Sigmoid colon (tissue), 4 donors: ENCODE data around the gene COL5A1.
A peak's percentile ranks its signal among the peaks of the same experiment; 100 is the strongest.

Source experiments
- POLR2AphosphoS5 ChIP-seq, 4 donors: sonication (generic); formaldehyde crosslinking; IDR thresholded peaks; one replicate each; pipeline ENCODE4 v1.6.1; 2017; ENCODE audit warnings: antibody characterized with exemption in 4 of 4
- TF ChIP-seq, protein P1 (sequence below), 4 experiments: fragments of 450-650 bp in 3 of 4; fragments of 200-600 bp in 1 of 4; IDR thresholded peaks; one replicate each; pipeline ENCODE4 v1.5.1; 2016 to 2019; ENCODE audit warnings: antibody characterized with exemption in 4 of 4, mild to moderate bottlenecking in 3 of 4, moderate library complexity in 2 of 4

DNA sequence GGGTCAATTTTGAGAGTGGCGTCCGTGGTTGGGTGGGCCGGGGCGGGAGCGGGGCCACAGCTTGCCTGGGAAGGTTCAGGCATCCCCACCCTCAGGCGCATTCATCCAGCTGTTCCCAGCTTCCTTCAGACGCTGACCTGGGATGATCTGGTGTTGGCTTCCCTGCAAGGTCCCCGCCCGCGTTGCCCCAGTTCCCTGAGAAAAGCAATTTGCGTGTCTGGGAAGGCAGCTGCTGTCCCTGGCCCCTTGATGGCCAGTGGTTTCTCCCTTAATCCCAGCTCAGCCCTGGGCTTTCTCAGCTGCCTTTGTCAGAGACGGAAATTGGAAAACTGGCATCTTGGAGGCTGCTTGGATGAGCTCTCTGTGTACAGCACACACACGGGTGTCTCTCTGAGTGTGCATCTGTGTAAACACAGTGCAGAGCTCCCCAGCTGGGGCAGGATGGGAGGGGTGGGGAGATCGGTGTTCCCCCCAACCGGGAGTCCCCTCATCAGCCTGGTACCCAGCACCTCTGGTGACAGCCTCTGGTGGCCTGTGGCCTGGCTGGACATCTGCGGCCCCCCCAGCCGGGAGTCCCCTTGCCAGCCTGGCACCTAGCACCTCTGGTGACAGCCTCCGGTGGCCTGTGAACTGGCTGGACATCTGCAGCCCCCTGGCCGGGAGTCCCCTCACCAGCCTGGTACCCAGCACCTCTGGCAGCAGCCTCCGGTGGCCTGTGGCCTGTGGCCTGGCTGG is 94.0 kb downstream of the COL5A1 start:
- TF ChIP-seq, protein P1, sequence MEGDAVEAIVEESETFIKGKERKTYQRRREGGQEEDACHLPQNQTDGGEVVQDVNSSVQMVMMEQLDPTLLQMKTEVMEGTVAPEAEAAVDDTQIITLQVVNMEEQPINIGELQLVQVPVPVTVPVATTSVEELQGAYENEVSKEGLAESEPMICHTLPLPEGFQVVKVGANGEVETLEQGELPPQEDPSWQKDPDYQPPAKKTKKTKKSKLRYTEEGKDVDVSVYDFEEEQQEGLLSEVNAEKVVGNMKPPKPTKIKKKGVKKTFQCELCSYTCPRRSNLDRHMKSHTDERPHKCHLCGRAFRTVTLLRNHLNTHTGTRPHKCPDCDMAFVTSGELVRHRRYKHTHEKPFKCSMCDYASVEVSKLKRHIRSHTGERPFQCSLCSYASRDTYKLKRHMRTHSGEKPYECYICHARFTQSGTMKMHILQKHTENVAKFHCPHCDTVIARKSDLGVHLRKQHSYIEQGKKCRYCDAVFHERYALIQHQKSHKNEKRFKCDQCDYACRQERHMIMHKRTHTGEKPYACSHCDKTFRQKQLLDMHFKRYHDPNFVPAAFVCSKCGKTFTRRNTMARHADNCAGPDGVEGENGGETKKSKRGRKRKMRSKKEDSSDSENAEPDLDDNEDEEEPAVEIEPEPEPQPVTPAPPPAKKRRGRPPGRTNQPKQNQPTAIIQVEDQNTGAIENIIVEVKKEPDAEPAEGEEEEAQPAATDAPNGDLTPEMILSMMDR (IDR thresholded peaks at IDR 0.05), result no peak
- TF ChIP-seq POLR2AphosphoS5 (IDR thresholded peaks at IDR 0.05), result peak; percentile 75 to 96 (median 91)
